ENCODE data around the gene FIS1. TPM values are rescaled to one million over a fixed set of nuclear protein-coding genes. Genes with fewer than 3 reads are reported as not detected.

The FIS1 gene
- total RNA-seq, 4 donors from 2014 or later, result 118 to 223 (median 198) TPM

GRCh38 chr7:101197991-101198390 lies 46.9 kb downstream of the FIS1 start:
- no peak for DNase-seq (ENCODE audit: low spot score in 2 of 2)
- 67% methylated on average over 6 of the region's 21 CpGs for WGBS

GRCh38 chr7:101195884-101196283 lies 49.0 kb downstream of the FIS1 start:
- no peaks in the 10 kb centered on the region for H3K36me3 ChIP-seq
- TF ChIP-seq POLR2AphosphoS5 (IDR thresholded peaks at IDR 0.05) (no peak), POLR2A (IDR thresholded peaks at IDR 0.05) (no peak), CTCF (IDR thresholded peaks at IDR 0.05) (no peak), EP300 (IDR thresholded peaks at IDR 0.05) (no peak)
- H3K27ac ChIP-seq, result no peak overlapping the region
- WGBS, result 86% methylated on average over 17 of the region's 17 CpGs
- no peaks in the 10 kb centered on the region for H3K4me1 ChIP-seq
- H3K9me3 ChIP-seq, result no peaks in the 10 kb centered on the region
- no peak for DNase-seq (ENCODE audit: low spot score in 2 of 2)
- H3K4me3 ChIP-seq, result no peak overlapping the region
- H3K27me3 ChIP-seq, result peaks cover 40% of the 10 kb centered on the region

More at GRCh38 chr7:101197991-101198390, 46.9 kb downstream of the FIS1 start:
- no peak overlapping the region for H3K27ac ChIP-seq
- H3K4me1 ChIP-seq, result peaks cover 9% of the 10 kb centered on the region
- H3K36me3 ChIP-seq, result no peaks in the 10 kb centered on the region
- peaks cover 61% of the 10 kb centered on the region for H3K27me3 ChIP-seq
- no peak overlapping the region for H3K4me3 ChIP-seq
- H3K9me3 ChIP-seq, result no peaks in the 10 kb centered on the region
- TF ChIP-seq POLR2AphosphoS5 (IDR thresholded peaks at IDR 0.05), result no peak
- no peak for TF ChIP-seq POLR2A (IDR thresholded peaks at IDR 0.05)
- TF ChIP-seq CTCF (IDR thresholded peaks at IDR 0.05), result no peak
- no peak for TF ChIP-seq EP300 (IDR thresholded peaks at IDR 0.05)

Other genes starting within 250 kb of the FIS1 start
- gene MUC17, start 225.0 kb downstream of the FIS1 start, total RNA-seq, result under 1 TPM; 0.08 to 0.25 (median 0.14) TPM
- gene TRIM56, start 159.6 kb downstream of the FIS1 start, total RNA-seq, result 10 to 100 TPM; 12.1 to 28.9 (median 17.8) TPM
- 10 to 100 TPM in 2 of 4 donors, 1 to 10 TPM in 2; 6.7 to 22.9 (median 13.0) TPM for gene SERPINE1, start 118.0 kb downstream of the FIS1 start, total RNA-seq
- gene AP1S1, start 90.6 kb downstream of the FIS1 start, total RNA-seq, result 10 to 100 TPM; 28.5 to 66.5 (median 50.0) TPM
- gene VGF, start 79.5 kb downstream of the FIS1 start, total RNA-seq, result under 1 TPM in 3 of 4 donors, not detected in 1; 0.38 to 0.99 (median 0.59) TPM
- gene NAT16, start 64.8 kb downstream of the FIS1 start, total RNA-seq, result not detected
- not detected for gene MOGAT3, start 44.0 kb downstream of the FIS1 start, total RNA-seq
- 10 to 100 TPM; 15.7 to 30.4 (median 22.7) TPM for gene PLOD3, start 27.5 kb downstream of the FIS1 start, total RNA-seq
- 10 to 100 TPM; 43.8 to 73.4 (median 66.9) TPM for gene ZNHIT1, start 26.9 kb downstream of the FIS1 start, total RNA-seq
- gene CLDN15, start 7.3 kb downstream of the FIS1 start, total RNA-seq, result 10 to 100 TPM in 3 of 4 donors, 1 to 10 TPM in 1; 6.7 to 19.8 (median 12.5) TPM
- gene IFT22, start 76.7 kb upstream of the FIS1 start, total RNA-seq, result 10 to 100 TPM in 3 of 4 donors, 1 to 10 TPM in 1; 6.8 to 15.3 (median 11.7) TPM
- gene COL26A1, start 117.8 kb upstream of the FIS1 start, total RNA-seq, result 1 to 10 TPM in 1 of 4 donors, not detected in 3; 1.1 TPM